ENCODE measurements around the gene GRIN3A. TPM values are rescaled to one million over a fixed set of nuclear protein-coding genes. Genes with fewer than 3 reads are reported as not detected.
"Not testable (repeated sequence)": the region's sequence is repeated elsewhere in the genome, so short reads cannot be mapped to it uniquely, and the experiment has no call there.

The GRIN3A gene
- total RNA-seq, 2 experiments from 2014 or later: not detected

GRCh38 chr9:101593345-101593744 lies 145.1 kb downstream of the GRIN3A start:
- intact Hi-C loops (cut with micrococcal nuclease): no loop called here
- Mint-ChIP-seq H3K9me3 (no peaks in the 10 kb centered on the region), H3K4me3 (no peak overlapping the region), H3K27ac (no peak overlapping the region), H3K27me3 (no peaks in the 10 kb centered on the region), H3K4me1 (ENCODE audit: low read depth) (no peaks in the 10 kb centered on the region), H3K36me3 (ENCODE audit: low read depth) (no peaks in the 10 kb centered on the region)
- ChIA-PET CTCF (no interaction called here), POLR2A (no interaction called here)
- DNase-seq (no peak), ATAC-seq (no peak)
- no peak for TF ChIP-seq CTCF (IDR thresholded peaks at IDR 0.05)

- H3K4me1 Mint-ChIP-seq (ENCODE audit: low read depth): no peaks in the 10 kb centered on the region
- ChIA-PET POLR2A (no interaction called here), CTCF (interaction anchor here (1.1 kb wide), 1 partner anchor 9 kb away, joined by 4 read pairs; no protein-coding TSS in a partner anchor)
- H3K9me3 Mint-ChIP-seq: no peaks in the 10 kb centered on the region
- intact Hi-C loops (cut with micrococcal nuclease): no loop called here
- no peak overlapping the region for H3K27ac Mint-ChIP-seq
- no peaks in the 10 kb centered on the region for H3K36me3 Mint-ChIP-seq (ENCODE audit: low read depth)
- H3K27me3 Mint-ChIP-seq: no peaks in the 10 kb centered on the region
- TF ChIP-seq CTCF (IDR thresholded peaks at IDR 0.05): no peak
- ATAC-seq (no peak), DNase-seq (no peak)
- H3K4me3 Mint-ChIP-seq: no peak overlapping the region
Measured at GRCh38 chr9:101592788-101593187, 145.7 kb downstream of the GRIN3A start.

- Mint-ChIP-seq H3K27me3 (no peaks in the 10 kb centered on the region), H3K4me1 (ENCODE audit: low read depth) (no peaks in the 10 kb centered on the region), H3K9me3 (no peaks in the 10 kb centered on the region), H3K36me3 (ENCODE audit: low read depth) (no peaks in the 10 kb centered on the region), H3K27ac (no peak overlapping the region), H3K4me3 (no peak overlapping the region)
- CTCF ChIA-PET: interaction anchor here (1.1 kb wide), 1 partner anchor 10 kb away, joined by 4 read pairs; no protein-coding TSS in a partner anchor
- no peak for ATAC-seq
- no peak for TF ChIP-seq CTCF (IDR thresholded peaks at IDR 0.05)
- DNase-seq: no peak
- POLR2A ChIA-PET: no interaction called here
- intact Hi-C loops (cut with micrococcal nuclease): no loop called here
Measured at GRCh38 chr9:101591787-101592446, 146.5 kb downstream of the GRIN3A start.

GRCh38 chr9:101590901-101591300 lies 147.5 kb downstream of the GRIN3A start:
- intact Hi-C loops (cut with micrococcal nuclease): no loop called here
- H3K27ac Mint-ChIP-seq: no peak overlapping the region
- peaks cover 5% of the 10 kb centered on the region for H3K4me1 Mint-ChIP-seq (ENCODE audit: low read depth)
- POLR2A ChIA-PET: no interaction called here
- no peak for DNase-seq
- no peaks in the 10 kb centered on the region for H3K27me3 Mint-ChIP-seq
- no peak overlapping the region for H3K4me3 Mint-ChIP-seq
- no peak for ATAC-seq
- no peaks in the 10 kb centered on the region for H3K9me3 Mint-ChIP-seq
- H3K36me3 Mint-ChIP-seq (ENCODE audit: low read depth): no peaks in the 10 kb centered on the region
- TF ChIP-seq CTCF (IDR thresholded peaks at IDR 0.05): no peak
- CTCF ChIA-PET: no interaction called here

- DNase-seq; H3K36me3 Mint-ChIP-seq (ENCODE audit: low read depth); H3K27me3 Mint-ChIP-seq; H3K4me1 Mint-ChIP-seq (ENCODE audit: low read depth); H3K9me3 Mint-ChIP-seq; H3K27ac Mint-ChIP-seq; H3K4me3 Mint-ChIP-seq; POLR2A ChIA-PET; CTCF ChIA-PET; intact Hi-C loops (cut with micrococcal nuclease): not testable (repeated sequence)
- peak; percentile 17 for ATAC-seq
Measured at GRCh38 chr9:101590074-101590473, 148.4 kb downstream of the GRIN3A start.
